Measurements from ENCODE around the gene HNRNPF.
"Not testable (repeated sequence)": the region's sequence is repeated elsewhere in the genome, so short reads cannot be mapped to it uniquely, and the experiment has no call there.

The HNRNPF gene

DNA sequence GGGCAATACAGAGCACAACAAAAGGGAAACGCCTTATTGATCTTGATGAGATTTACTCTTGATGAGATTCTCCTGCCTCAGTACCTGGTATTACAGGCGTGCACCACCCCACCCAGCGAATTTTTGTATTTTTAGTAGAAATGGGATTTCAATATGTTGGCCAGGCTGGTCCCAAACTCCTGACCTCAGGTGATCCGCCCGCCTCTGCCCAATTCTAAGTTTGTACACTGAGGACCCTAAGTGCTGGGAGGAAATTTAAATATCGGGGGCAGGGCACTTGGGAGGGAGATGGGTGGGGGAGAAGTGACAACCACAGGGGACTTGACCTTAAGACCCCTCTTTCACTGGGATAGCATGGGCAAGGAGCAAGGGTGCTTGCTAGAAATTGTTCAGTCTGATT lies 14.1 kb downstream of the HNRNPF start:
- TF ChIP-seq, protein P1, sequence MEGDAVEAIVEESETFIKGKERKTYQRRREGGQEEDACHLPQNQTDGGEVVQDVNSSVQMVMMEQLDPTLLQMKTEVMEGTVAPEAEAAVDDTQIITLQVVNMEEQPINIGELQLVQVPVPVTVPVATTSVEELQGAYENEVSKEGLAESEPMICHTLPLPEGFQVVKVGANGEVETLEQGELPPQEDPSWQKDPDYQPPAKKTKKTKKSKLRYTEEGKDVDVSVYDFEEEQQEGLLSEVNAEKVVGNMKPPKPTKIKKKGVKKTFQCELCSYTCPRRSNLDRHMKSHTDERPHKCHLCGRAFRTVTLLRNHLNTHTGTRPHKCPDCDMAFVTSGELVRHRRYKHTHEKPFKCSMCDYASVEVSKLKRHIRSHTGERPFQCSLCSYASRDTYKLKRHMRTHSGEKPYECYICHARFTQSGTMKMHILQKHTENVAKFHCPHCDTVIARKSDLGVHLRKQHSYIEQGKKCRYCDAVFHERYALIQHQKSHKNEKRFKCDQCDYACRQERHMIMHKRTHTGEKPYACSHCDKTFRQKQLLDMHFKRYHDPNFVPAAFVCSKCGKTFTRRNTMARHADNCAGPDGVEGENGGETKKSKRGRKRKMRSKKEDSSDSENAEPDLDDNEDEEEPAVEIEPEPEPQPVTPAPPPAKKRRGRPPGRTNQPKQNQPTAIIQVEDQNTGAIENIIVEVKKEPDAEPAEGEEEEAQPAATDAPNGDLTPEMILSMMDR (IDR thresholded peaks at IDR 0.05; ENCODE audit: insufficient read depth, low read length, missing control alignments): no peak
- ChIA-PET POLR2A (interaction anchor here (2.6 kb wide), 1 partner anchor 13 kb away, joined by 15 read pairs; no protein-coding TSS in a partner anchor), CTCF (no interaction called here)
- DNase-seq (ENCODE audit: low read depth, low spot score): no peak
- no peak overlapping the region for H3K4me3 ChIP-seq (ENCODE audit: low read depth, low read length)

DNA sequence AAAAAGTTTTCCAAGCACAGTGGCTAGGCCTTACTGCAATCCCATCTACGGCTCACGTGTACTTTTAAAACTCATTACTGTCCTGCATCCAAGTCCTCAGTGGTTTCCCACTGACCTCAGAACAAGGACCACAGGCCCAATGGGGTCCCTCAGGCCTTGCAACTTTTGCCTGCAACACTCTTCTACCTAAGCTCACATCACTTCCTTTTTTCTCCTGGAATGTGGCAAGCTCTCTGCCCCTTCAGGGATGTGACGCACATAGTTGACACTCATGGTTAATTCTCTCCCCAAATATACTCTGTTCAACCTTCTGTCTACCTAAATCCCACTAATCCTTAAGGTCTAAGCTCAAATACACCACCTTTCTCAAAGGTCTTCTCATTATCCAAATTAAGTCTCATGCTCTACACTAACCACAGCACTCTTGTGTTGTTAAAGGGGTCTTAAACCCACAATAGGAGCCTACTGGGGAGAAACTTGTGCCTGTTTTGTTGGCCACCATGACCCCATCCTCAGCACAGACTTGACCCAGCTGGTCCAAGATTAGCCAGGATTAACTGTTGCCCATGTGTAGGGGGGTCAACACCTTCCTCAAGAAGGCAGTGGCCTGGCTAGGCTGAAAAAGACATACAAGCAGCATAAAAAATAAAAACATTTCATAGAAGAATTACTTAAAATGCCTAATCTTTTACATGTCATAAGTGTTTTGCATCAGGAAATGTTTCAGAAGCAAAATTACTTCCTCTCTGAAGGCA lies 15.2 kb downstream of the HNRNPF start:
- DNase-seq (ENCODE audit: low read depth, low spot score): no peak
- H3K4me3 ChIP-seq (ENCODE audit: low read depth, low read length): no peak overlapping the region
- ChIA-PET CTCF (interaction anchor here (0.7 to 1.4 kb wide), 2 partner anchors 14 to 27 kb away, joined by 3 to 7 read pairs; no protein-coding TSS in a partner anchor), POLR2A (no interaction called here)
- TF ChIP-seq, protein P1 (IDR thresholded peaks at IDR 0.05; ENCODE audit: insufficient read depth, low read length, missing control alignments): no peak

DNA sequence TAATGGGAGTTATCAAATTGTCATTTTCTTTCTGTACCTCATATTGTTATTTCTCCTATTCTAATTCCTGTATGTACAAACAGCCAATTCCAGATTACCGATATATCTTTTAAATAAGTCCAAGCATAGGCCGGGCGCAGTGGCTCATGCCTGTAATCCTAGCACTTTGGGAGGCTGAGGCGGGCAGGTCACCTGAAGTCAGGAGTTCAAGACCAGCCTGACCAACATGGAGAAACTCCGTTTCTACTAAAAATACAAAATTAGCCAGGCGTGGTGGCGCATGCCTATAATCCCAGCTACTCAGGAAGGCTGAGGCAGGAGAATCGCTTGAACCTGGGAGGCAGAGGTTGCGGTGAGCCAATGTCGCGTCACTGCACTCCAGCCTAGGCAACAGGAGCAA lies 15.8 kb downstream of the HNRNPF start:
- CTCF ChIA-PET: interaction anchor here (1.4 kb wide), 1 partner anchor 27 kb away, joined by 7 read pairs; no protein-coding TSS in a partner anchor
- POLR2A ChIA-PET; DNase-seq (ENCODE audit: low read depth, low spot score); H3K4me3 ChIP-seq (ENCODE audit: low read depth, low read length): not testable (repeated sequence)

DNA sequence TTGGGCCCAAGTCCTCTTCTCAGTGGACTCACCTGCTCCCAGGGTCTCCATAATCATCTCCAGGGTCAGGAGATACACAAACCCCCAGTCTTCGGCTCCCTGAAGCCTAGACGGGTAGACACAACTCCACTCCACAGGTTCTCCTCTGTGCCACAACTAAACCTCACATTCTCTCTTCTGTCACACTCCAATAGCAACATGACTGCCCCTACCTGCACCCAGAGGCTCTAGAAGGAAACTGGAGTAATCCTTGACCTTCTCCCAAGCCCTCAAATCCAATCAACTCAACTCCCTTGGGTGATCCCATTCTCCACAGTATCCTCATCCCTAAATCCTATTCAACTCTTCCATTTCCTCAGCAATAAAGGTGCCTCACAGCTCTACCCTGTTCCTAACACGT lies 16.2 kb downstream of the HNRNPF start:
- TF ChIP-seq, protein P1 (IDR thresholded peaks at IDR 0.05; ENCODE audit: insufficient read depth, low read length, missing control alignments): no peak
- ChIA-PET CTCF (no interaction called here), POLR2A (no interaction called here)
- no peak for DNase-seq (ENCODE audit: low read depth, low spot score)
- no peak overlapping the region for H3K4me3 ChIP-seq (ENCODE audit: low read depth, low read length)

- ChIA-PET POLR2A (no interaction called here), CTCF (interaction anchor here (2.4 to 3.7 kb wide), 2 partner anchors 9 to 70 kb away, joined by 13 to 27 read pairs; no protein-coding TSS in a partner anchor)
Observed at GRCh38 chr10:43391496-43391895, 17.5 kb downstream of the HNRNPF start.

DNA sequence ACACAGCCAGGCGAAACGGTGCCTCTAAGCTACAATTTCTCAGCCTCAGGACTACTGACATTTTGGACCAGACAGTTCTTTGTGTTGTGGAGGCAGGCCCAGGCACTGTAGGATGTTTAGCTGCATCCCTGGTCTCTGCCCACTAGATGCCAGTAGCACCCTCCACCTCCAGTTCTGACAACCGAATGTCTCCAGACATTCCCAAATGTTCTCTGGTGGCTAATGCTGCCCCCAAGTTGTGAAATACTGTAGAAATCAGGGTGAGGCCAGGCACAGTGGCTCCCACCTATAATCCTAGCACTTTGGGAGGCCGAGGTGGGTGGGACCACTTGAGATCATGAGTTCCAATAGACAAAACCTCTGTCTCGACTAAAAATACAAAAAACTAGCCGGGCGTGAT lies 18.2 kb downstream of the HNRNPF start:
- TF ChIP-seq, protein P1 (IDR thresholded peaks at IDR 0.05; ENCODE audit: insufficient read depth, low read length, missing control alignments): peak; percentile 63
- DNase-seq (ENCODE audit: low read depth, low spot score): no peak
- H3K4me3 ChIP-seq (ENCODE audit: low read depth, low read length): no peak overlapping the region
- POLR2A ChIA-PET: no interaction called here
- CTCF ChIA-PET: interaction anchor here (0.6 to 3.7 kb wide), 7 partner anchors 9 to 638 kb away, joined by 3 to 27 read pairs (median 4); partner anchors contain the start of gene ZNF487

More at GRCh38 chr10:43391496-43391895, 17.5 kb downstream of the HNRNPF start:
- TF ChIP-seq, protein P1 (IDR thresholded peaks at IDR 0.05; ENCODE audit: insufficient read depth, low read length, missing control alignments): no peak
- H3K4me3 ChIP-seq (ENCODE audit: low read depth, low read length): no peak overlapping the region
- no peak for DNase-seq (ENCODE audit: low read depth, low spot score)
